RWPE2 (cell line): ENCODE measurements around the gene DNAJC6.

ENCODE experiments used
- ATAC-seq: fragments of 200-7000 bp; cut with Tn5 transposase; 3 replicates; pipeline ENCODE4 v1.9.1; 2021; ENCODE audit warnings: low read depth
- DNase-seq: peaks from one replicate; pipeline ENCODE4 v3.0.0-alpha.2; 2020; ENCODE audit warnings: low spot score
- H3K27ac ChIP-seq: fragments of 450-650 bp; 2 replicates; pipeline ENCODE4 v1.5.1; 2017; ENCODE audit warnings: mild to moderate bottlenecking; ENCODE audit not compliant: poor library complexity, severe bottlenecking
- H3K27me3 ChIP-seq: fragments of 250-450 bp; sonication (Bioruptor Pico); 2 replicates; pipeline ENCODE4 v1.5.1; 2021; ENCODE audit warnings: mild to moderate bottlenecking, moderate library complexity; ENCODE audit not compliant: insufficient read depth, poor library complexity, severe bottlenecking
- H3K36me3 ChIP-seq: fragments of 250-450 bp; sonication (Bioruptor Pico); 2 replicates; pipeline ENCODE4 v1.5.1; 2020; ENCODE audit warnings: low read depth, mild to moderate bottlenecking, moderate library complexity
- H3K4me1 ChIP-seq: fragments of 250-450 bp; sonication (Bioruptor Pico); 2 replicates; pipeline ENCODE4 v1.5.1; 2021; ENCODE audit warnings: mild to moderate bottlenecking, moderate library complexity; ENCODE audit not compliant: insufficient read depth, poor library complexity, severe bottlenecking
- H3K4me3 ChIP-seq: fragments of 250-450 bp; sonication (Bioruptor Pico); 2 replicates; pipeline ENCODE4 v1.5.1; 2021; ENCODE audit warnings: mild to moderate bottlenecking, moderate library complexity; ENCODE audit not compliant: severe bottlenecking
- H3K9me3 ChIP-seq: fragments of 250-450 bp; sonication (Bioruptor Pico); 2 replicates; pipeline ENCODE4 v1.5.1; 2021; ENCODE audit warnings: mild to moderate bottlenecking, moderate library complexity; ENCODE audit not compliant: severe bottlenecking
- TF ChIP-seq, protein P1 (sequence below): fragments of 450-650 bp; IDR thresholded peaks from one replicate; pipeline ENCODE4 v1.5.1; 2017; ENCODE audit warnings: mild to moderate bottlenecking, moderate library complexity; ENCODE audit not compliant: poor library complexity, severe bottlenecking

DNAJC6 gene

DNA sequence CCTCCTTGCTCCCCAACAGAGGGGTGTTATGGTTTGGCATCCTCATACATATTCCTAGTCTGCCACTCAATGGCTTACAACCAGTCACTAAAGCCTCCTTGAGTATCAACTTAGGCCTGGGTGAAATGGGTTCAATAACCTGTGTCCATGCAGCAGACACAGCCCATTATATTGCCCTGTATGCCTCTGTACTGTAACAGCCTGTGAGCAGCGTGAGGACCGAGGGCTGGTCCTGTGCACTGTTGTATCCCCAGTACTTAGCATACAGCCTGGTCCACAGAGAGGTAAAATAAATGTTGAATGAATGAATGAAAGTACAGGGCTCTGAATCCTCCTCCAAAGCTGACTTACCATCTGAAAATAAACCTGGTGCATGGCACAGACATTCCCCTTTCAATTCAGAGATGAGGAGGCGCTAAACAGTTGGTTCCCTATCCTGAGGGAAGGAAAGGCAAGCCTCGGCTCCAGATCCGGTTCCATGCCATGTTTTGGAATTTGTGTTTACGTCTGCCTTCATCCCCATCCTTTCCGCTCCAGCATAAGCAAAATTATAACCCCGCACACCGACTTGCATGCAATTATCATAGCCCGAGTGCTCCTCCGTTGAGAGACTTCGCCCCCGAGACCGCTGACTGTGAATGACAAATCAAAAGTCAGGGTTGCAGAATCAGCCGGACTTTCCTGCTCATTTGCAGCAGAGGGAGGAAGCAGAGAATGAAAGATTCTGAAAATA lies 45.0 kb upstream of the DNAJC6 start:
- H3K9me3 ChIP-seq, result no peaks in the 10 kb centered on the region
- no peaks in the 10 kb centered on the region for H3K36me3 ChIP-seq
- no peak overlapping the region for H3K4me3 ChIP-seq
- no peak overlapping the region for H3K27ac ChIP-seq
- no peak; the same call in 2 of the 3 replicates for ATAC-seq
- DNase-seq, result no peak
- TF ChIP-seq, protein P1, sequence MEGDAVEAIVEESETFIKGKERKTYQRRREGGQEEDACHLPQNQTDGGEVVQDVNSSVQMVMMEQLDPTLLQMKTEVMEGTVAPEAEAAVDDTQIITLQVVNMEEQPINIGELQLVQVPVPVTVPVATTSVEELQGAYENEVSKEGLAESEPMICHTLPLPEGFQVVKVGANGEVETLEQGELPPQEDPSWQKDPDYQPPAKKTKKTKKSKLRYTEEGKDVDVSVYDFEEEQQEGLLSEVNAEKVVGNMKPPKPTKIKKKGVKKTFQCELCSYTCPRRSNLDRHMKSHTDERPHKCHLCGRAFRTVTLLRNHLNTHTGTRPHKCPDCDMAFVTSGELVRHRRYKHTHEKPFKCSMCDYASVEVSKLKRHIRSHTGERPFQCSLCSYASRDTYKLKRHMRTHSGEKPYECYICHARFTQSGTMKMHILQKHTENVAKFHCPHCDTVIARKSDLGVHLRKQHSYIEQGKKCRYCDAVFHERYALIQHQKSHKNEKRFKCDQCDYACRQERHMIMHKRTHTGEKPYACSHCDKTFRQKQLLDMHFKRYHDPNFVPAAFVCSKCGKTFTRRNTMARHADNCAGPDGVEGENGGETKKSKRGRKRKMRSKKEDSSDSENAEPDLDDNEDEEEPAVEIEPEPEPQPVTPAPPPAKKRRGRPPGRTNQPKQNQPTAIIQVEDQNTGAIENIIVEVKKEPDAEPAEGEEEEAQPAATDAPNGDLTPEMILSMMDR, result no peak
- no peaks in the 10 kb centered on the region for H3K27me3 ChIP-seq
- H3K4me1 ChIP-seq, result no peaks in the 10 kb centered on the region

DNA sequence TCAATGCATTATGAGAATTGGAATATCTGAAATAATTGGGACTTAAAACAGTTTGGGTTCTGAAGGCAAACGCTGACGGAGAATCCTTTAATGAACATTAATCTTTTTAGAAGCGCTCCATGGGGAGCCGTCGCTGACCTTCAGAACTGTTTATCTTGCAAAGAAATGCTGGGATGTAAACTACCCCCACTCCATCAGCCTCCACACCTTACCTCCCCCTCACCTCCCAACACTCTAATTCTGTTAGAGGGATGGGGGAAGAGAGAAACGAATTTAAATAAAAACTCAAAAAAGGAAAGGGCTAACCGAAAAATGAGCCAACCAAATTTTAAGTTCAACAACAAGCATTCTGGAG lies 44.1 kb upstream of the DNAJC6 start:
- H3K4me1 ChIP-seq, result no peaks in the 10 kb centered on the region
- no peaks in the 10 kb centered on the region for H3K9me3 ChIP-seq
- no peaks in the 10 kb centered on the region for H3K27me3 ChIP-seq
- no peak overlapping the region for H3K27ac ChIP-seq
- no peak for DNase-seq
- TF ChIP-seq, protein P1, result no peak
- peak overlapping the region; percentile 33 for H3K4me3 ChIP-seq
- no peak for ATAC-seq
- H3K36me3 ChIP-seq, result no peaks in the 10 kb centered on the region

DNA sequence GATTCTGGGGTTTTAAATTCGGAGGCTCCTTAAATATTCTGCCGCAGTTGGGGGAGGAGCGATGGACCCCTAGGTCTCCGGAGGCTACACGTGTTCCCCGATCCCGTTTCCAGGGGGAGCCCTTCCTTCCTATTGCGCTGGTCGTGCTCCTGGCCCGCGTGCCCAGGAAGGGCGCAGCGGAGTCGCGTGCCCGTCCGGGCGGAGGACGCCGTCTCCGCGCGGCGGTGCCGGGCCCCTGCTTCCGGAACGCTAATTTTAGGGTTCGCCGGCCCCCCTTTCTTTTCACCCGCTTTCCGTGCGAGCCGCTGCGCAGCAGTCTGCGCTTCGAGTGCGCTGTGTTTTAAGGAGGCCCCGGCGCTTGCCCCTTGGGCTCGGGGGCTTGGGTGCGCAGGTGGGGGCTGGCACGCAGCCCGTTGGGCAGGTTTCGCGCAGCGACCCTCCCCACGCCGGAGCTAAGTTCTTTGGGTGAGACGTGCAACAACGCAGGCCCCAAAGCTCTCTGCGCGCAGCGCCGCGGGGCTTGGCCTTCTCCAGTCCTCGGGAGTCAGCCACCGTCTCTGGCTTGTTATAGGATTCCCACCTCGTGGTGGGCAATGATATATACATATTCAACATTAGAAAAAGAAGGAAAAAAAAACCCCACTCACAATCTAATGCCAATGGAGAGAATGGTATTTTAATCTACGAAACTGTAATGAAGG lies 43.5 kb upstream of the DNAJC6 start:
- H3K4me1 ChIP-seq, result no peaks in the 10 kb centered on the region
- H3K9me3 ChIP-seq, result no peaks in the 10 kb centered on the region
- H3K27me3 ChIP-seq, result no peaks in the 10 kb centered on the region
- DNase-seq (no peak), ATAC-seq (peak; percentile 81)
- H3K36me3 ChIP-seq, result no peaks in the 10 kb centered on the region
- H3K4me3 ChIP-seq, result peak overlapping the region; percentile 33
- H3K27ac ChIP-seq, result no peak overlapping the region
- TF ChIP-seq, protein P1, result peak; percentile 45

DNA sequence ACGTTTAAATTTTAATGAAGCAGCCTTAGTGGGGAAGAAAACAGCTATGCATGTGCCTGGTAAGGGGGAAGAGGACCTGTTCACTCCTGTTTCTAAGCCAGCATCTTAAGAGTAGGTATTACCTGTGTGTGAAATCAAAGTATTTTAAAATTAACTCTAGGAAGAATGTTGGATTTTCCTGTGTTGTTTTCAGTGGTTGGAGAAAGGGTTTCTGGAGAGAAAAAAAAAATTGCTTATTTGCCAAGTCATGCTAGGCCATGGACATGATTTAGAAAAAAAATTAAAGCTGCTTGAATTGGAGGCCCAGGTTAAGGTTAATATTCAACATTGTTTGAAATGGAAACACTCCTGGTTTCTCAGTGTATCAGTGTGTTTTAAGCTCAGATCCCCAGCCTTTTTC lies 42.9 kb upstream of the DNAJC6 start:
- TF ChIP-seq, protein P1, result no peak
- DNase-seq, result no peak
- Histone ChIP-seq H3K9me3 (no peaks in the 10 kb centered on the region), H3K36me3 (no peaks in the 10 kb centered on the region), H3K27me3 (no peaks in the 10 kb centered on the region), H3K4me1 (no peaks in the 10 kb centered on the region), H3K27ac (no peak overlapping the region), H3K4me3 (no peak overlapping the region)
- ATAC-seq, result no peak

DNA sequence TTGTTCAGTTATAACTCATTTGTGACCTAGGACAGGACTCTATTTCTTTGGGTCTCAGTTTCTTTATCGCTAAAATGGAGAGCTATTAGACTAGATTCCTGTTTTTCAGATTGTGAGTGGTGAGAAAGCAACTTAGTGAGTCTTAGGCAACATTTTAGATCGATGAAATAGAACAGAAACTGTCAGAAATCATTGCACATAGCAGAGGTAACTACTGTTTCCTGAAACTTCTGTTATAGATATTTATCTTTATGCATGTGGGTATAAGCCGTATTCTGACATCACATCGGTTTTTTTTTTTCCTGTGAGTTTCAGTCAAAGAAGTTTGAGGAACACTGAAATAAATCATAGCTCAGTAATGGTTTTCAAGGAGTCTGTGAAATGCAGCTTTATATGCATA lies 42.1 kb upstream of the DNAJC6 start:
- TF ChIP-seq, protein P1, result no peak
- Histone ChIP-seq H3K27ac (no peak overlapping the region), H3K9me3 (no peaks in the 10 kb centered on the region), H3K27me3 (no peaks in the 10 kb centered on the region), H3K4me1 (no peaks in the 10 kb centered on the region), H3K36me3 (no peaks in the 10 kb centered on the region), H3K4me3 (no peak overlapping the region)
- DNase-seq, result no peak
- no peak for ATAC-seq
